G401 (cell line): ENCODE measurements around the gene CALY. TPM values are rescaled to one million over a fixed set of nuclear protein-coding genes. Genes with fewer than 3 reads are reported as not detected.
A peak's percentile ranks its signal among the peaks of the same experiment; 100 is the strongest.
"Not testable (repeated sequence)": the region's sequence is repeated elsewhere in the genome, so short reads cannot be mapped to it uniquely, and the experiment has no call there.

Experiments used
- DNase-seq: peaks from one replicate; pipeline ENCODE4 v3.0.0-alpha.2; 2015; ENCODE audit warnings: low spot score
- in situ Hi-C: cut with HindIII; loops from 2 replicates; pipeline ENCODE4 v1.10.0; 2016; ENCODE audit warnings: low sequenced_read_pairs, mixed read lengths
- total RNA-seq: library from RNA; depleted of rRNA; stranded (reverse); fragments of >200 nt; shearing (Covaris generic); gene quantifications from 2 replicates; pipeline ENCODE4 v1.2.3, GENCODE V29; 2014

CALY gene
- total RNA-seq, 1 experiment from 2014 or later, result 63.5 TPM

DNA sequence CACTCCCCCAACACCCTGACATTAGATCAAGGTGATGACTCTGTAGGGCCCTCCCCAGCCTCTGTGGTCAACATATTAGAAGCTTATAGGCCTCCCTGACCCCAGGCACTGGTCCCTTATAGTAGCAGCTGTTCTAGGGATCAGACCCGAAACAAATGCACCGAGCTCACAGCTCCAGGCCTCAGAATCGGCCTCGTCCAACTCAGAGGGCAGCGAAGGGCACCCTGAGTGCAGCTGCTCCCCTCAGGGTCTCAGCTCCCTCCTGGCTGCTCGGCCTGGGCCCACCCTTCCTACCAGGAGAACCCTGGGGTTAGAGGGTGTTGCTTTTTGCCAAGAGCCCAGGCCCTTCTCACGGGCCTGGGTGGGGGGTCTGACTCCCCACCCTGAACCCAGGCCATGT, 31.5 kb upstream of the CALY start:
- DNase-seq, result no peak
- in situ Hi-C loops, result no loop called here

DNA sequence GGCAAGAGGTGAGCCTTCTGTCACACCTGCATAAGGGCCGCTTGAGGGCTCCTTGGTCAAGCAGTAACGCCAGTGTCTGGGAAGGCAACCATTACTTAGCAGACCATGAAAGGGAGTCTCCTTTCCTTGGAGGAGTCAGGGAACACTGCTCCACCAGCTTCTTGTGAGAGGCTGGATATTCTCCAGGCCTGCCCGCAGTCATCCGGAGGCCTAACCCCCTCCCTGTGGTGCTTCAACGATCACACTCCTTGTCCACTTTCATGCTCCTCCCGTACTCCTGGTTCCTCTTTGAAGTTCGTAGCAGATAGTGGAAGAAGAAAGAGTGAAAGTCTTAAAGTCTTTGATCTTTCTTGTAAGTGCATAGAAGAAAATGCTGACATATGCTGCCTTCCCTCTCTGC, 30.8 kb upstream of the CALY start:
- DNase-seq, in situ Hi-C loops: not testable (repeated sequence)

DNA sequence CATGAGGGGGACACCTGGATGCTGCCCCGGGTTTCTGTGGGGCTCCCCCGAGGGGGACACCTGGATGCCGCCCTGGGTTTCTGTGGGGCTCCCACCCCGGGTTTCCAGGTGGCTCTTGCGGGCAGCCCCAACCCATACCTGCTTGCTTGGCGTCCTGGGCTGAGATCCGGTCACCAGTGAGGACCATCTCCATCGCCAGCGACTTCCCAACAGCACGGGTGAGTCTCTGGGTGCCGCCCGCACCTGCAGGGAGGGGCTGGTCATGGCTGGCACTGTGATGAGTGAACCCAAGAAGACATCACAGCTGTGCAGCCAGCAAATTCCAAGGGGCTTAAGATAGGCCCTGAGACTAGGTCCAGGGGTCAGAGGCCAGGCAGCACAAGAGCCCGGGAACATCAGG, 30.1 kb upstream of the CALY start:
- no peak for DNase-seq
- in situ Hi-C loops, result no loop called here

DNA sequence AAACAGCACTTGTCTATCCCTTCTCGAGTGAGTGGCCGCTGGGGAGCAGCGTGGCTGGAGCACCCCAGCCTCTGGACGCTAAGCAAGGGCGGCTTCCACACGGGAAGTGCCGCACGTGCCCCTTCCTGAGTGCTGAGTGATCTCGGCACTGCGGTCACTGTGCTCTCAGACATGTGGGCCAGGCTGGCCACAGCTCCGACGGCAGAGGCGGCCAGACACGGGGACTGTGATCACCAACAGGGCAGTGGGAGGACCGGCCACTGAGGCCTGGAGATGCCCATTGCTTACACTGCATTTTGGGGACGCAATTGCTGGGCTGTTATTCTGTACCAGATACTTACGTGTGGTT, 29.4 kb upstream of the CALY start:
- in situ Hi-C loops, result no loop called here
- DNase-seq, result no peak

DNA sequence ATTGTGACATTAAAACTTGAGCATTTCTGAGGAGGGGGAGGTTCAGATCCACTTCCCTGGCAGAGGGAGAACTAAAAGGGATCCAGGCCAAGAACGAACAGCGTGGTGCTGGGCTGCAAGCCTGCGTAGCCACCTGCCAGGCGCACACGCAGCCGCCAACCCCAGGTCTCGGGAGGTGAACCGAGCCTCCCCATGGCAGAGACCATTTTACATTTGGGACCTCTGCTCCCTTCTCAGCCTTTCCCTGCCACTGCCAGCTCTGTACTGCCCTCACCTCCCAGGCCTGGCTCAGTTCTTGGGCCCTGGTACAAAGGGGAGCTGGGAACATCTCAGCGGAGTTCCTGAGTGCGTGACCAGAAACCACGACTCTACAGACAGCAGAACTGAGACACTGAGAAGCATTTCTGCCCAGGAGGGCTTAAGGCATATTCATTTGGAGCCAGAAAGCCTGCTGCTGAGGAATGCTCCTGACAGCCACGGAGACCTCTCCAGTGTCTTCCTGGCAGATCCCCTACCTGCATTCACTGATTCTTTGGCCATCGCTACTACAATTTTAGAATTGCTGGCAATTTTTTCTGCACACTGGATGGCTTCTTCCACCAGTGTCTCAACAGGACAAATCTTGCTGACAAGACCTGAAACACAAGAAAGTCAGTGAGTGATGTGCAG, 28.9 kb upstream of the CALY start:
- DNase-seq, result peak; percentile 68
- in situ Hi-C loops, result no loop called here

DNA sequence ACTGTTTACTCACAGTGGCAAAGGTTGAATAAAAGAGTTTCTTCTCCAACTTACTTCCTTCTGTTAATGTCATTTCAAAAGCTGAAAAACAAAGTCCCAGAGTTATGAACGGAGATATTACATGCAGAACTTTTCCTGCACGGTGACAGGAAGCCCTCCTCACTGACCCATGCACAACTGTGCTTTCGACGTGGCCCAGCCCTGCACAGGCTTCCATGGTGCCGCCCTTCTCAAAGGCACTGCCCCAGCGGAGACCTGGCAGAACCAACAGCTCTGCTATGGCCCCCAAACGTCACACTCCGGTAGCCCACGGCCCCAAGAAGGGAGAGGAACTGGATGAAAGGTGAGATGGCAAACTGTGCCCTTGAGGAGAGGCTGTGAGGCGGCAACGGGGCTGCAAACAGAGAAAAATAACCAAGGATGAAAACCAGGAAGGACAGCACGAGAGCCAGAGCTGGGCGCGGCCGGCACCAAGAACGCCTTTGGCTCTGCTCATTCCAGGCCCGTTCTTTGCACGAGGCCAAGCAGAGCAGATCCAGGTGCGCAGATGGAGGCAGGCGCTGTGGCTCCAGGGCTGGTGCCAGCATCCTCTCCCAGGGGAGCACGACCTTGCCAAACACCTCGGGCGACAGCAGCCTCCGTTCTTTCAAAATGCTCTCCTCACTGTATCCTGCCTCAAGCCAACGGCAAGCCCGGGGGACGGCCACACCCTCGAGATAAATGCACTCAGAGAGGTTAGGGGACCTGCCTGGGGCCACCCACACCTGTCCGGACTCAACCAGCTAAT, 28.1 kb upstream of the CALY start:
- in situ Hi-C loops, result no loop called here
- peak; percentile 73 for DNase-seq

DNA sequence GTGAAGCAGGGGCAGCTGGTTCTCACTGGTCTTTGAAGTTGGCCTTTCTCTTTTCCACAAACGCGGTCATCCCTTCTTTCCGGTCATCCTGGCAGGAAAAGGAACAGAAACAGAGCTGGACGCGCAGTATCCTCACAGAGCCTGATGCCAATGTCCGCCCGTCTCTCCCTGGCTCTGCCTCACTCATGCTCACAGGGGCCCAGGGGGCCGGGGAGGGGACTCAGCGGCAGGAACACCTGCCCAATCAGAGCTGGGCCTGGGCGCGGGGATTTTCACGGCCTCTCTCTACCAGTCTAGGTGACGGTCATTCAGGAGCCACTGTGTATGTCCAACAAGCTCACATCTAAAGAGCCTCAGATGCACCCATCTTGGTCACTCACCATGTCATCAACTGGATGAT, 26.1 kb upstream of the CALY start:
- no peak for DNase-seq
- in situ Hi-C loops, result no loop called here

DNA sequence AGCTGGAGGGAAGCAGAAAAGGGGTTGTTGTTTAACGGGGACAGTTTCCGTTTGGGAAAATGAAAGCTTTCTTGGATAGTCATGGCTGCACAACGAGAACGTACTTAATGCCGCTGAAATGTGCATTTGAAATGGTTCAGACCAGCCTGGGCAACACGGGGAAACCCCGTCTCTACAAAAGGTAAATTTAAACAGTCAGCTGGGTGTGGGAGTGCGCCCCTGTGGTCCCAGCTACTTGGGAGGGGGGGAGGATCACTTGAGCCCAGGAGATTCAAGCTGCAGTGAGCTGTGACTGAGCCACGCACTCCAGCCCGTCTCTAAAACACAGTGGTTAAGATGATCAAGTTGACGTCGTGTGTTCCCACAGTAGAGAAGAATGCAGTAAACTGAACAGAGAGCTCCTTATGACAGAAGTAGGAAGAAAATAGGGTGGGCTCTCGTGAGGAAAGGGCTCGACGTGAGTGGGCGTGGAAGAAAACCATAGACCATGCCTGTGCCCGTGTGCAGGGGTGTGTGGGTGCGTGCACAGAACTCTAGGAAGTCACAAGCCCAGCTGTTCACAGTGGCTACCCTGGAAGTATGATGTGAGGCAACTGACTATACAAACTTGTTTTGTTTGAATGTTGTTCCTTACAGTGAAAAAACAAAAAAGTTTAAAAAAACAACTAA, 25.2 kb upstream of the CALY start:
- no peak for DNase-seq
- in situ Hi-C loops, result no loop called here

DNA sequence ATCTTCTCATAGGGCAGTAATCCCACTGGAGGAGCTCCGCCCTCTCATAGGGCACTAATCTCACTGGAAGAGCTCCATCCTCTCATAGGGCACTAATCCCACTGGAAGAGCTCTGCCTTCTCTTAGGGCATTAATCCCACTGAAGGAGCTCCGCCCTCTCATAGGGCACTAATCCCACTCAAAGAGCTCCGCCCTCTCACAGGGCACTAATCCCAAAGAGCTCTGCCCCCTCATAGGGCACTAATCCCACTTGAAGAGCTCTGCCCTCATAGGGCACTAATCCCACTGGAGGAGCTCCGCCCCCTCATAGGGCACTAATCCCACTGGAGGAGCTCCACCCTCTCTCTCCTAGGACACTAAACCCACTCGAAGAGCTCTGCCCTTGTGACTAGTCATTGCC, 24.5 kb upstream of the CALY start:
- DNase-seq, result no peak
- in situ Hi-C loops, result no loop called here

DNA sequence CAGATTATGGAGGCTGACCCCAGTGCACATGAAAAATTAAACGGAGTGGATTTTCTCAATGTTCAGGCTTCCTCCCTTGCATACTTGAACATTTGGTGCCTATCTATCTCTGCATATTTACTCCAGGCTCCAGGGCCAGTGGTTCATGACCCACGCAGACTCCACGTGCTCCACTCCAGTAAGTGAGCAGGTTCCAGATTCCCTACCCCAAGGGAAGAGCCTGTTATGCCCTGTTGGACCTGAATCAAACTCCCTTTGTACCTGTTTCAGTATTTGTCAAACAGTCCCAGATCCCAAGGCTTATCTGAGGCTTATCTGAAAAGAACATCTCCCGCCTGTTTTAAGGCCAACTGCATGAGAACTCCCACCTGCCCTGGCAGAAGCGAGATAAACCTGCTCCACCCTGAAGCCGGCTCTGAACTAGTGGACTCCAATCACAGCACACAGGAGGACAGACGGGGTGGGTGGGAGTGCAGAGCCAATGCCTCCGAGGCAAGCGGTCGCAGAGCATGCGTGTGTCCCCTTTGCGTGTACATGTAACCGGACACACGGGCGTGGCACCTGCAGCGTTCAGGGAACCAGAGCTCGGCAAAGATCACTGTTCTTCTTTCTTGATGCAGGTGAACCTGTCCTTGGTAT, 23.4 kb upstream of the CALY start:
- no peak for DNase-seq
- in situ Hi-C loops, result no loop called here

DNA sequence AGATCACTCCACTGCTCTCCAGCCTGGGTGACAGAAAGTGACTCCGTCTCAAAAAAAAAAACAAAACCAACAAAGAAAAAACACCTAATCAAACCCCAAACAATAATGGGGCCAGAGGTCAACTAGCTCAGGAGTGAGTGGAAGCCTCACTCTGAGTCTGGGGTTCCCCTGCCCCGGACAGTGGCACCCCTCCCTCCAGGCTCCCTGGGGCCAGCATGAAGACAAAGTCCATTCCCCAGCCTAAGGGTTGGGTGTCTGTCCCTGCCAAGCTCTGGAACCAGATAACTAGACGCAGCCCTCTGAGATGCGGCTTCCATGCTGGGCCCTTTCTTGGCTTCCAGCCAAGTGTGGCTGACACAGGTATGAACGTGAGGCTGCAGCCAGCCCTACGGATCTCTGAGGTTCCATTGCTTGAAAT, 22.9 kb upstream of the CALY start:
- peak; percentile 58 for DNase-seq
- in situ Hi-C loops, result no loop called here

DNA sequence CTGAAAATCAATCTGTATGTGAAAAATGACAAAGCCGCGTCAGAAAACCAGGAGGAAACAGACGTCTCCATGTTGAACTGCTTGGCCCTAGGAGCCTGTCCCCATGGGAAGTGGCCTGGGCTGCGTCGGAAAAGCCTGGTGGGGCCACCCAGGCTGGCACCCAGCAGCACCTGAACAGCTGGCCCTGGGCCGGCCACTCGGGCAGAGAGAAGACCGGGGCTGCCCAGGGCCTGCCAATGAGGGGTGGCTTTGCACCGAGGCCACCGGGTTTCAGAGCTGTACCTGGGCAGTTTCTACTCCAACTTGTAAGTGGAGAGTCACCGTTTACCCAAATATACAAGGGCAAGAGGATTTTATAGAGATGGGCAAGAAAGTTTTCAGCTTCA, 22.2 kb upstream of the CALY start:
- in situ Hi-C loops, result no loop called here
- no peak for DNase-seq

DNA sequence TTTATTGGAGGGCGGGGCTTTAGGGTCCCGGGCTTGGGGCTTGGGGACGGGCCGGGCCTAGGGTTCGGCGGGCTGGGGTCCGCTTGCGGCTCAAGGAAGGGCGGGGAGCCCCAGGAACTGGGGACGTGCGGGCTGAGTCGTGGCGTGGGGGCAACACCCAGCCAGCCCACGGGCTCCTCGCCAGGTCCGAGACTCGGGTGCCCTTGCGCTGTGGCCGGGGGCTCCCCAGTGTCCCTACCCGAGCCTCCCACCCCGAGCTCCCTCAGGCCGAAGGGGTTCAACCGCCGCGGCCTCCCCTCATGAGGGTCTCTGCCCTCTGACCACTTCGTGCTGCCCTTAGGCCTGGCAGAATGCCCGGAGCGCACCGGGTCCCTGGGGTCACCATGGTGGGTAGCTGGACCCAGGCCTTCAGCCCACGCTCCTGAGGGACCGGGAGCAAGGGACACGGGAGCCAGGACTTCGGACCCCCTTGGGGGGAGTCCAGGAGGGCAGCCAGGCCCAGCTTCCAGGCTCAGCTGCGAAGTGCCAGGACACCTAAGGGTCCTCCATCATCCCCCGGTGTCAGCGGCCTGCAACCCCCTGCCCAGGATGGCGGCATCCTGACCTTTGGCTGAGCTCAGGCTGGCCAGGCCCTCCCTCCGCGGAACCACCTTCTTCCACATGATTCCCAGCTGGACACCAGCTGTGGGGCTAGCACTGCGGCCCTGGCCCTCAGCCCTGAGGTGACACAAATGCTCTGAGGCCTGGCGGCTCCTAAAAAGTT, 21.6 kb upstream of the CALY start:
- in situ Hi-C loops, result no loop called here
- no peak for DNase-seq

DNA sequence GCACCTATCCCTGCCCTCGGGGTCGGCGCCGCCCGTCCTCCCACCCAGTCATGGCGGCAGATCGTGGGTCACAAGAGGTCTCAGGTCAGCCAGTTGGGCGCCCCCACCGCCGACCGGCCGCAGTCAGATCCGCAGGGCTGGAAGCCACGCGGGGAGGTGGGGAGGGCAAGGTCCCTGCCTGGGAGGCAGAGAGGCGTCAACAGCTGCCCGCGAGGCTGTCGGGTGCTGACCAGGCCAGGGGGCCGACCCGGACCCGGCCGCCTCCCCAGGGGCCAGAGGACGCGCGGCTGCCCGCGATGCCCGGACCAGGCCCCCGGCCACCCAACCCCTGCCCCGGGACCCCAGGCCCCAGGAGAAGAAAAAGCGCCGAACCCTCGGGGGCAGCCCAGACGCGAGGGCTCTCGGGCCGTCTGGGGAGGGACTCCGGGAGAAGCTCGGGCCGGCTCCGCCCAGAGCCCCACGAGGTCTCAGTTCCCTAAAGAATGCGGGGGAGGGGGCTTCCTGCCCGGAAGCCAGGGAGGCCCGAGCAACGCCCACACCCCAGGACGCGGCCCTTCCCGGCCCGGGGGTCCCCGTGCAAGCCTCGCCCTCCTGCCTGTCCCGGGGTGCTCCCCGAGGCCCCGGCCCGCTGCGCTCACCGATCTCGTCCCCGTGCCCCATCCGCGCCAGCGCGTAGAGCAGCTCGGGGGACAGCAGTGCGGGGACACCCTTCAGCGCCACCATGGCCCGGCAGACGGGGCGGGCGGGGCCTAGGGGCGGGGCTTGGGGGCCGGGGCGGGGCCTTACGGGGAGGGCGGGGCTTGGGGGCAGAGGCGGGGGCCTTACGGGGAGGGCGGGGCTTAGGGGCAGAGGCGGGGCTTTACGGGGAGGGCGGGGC, 20.8 kb upstream of the CALY start, which contains the start of gene FUOM:
TSS of gene FUOM (minus strand) at position 735 of the 877 bp plus-strand sequence. CDS start at position 723, 12 bp downstream.
- DNase-seq, result no peak
- in situ Hi-C loops, result no loop called here

DNA sequence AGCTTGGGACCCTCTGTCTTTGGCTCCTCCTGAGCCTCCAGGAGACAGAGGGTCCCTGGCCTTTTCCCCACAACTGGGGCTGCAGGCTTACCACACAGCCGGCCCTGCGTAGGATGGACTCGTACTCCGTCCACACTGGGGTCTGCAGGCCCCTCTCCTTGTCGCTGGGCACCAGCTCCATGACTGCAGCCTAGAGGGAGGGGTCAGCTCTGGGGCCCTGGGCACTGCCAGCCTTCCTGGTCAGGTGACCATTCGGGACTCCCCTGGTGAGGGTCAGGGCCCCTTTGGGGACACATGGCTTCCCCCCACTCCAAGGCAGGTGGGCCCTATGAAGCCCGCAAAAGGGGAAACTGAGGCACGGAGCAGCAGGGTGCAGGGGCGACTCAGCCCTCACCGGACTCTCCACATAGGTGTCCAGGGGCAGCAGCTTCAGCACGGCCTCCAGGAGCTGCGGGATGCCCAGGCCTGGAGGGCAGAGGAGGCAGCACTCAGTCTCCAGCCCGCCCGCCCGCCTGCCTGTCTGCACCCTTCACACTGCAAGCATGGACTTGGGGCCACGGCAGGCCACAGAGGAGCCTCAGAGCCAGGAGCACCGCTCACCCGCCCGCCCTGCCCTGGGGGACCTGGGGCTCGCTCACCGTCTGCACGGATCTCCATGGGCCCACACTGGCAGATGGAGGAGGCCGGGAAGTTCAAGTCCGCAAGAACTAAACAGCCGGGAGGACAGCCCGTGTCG, 20.0 kb upstream of the CALY start:
- in situ Hi-C loops, result no loop called here
- DNase-seq, result no peak

DNA sequence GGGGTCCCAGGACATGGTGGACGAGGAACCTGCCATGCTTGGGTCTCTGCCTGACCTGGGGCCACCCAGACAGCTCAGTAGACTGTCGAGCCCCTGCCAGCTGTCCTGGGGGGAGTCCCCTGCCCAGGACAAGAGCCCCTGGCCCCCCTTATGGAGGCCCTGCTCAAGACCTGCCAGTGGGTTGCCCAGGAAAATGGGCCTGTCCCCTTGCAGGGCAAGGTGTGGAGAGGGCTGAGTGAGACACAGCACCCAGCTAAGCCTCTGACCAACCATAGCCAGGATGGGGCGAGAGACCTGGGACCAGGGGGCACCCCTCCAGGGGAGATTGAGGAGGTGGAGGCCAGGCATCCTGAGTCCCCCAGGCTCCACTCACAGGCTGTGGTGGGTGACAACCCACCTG, 19.3 kb upstream of the CALY start:
- in situ Hi-C loops, result no loop called here
- no peak for DNase-seq

DNA sequence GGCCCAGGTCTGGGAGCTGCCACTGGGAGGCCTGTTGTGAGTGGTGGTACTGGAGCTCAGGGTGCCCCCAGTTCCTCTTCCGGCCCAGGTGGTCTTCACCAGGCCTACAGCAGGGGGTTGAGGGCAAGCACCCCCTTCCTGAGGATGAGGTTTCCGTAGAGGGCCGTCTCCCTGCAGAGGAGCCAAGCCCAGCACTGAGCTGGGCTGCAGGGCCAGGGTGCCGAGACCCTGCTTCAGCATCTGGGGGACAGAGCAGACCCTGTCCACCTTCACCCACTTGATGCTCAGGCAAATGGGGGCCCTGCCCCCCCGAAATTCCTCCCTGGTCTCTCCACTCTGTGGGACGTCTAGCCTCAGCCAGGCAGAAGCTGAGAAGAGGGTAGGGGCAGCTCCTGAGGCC, 18.6 kb upstream of the CALY start:
- DNase-seq, result no peak
- in situ Hi-C loops, result no loop called here
